GM18505 (cell line): ENCODE results near the gene OTOR.

Experiments used
- ATAC-seq: cut with Tn5 transposase; IDR thresholded peaks from one replicate; pipeline ENCODE4 v1.9.1; 2021; ENCODE audit not compliant: unreplicated experiment
- POLR2A ChIP-seq: IDR thresholded peaks from 4 replicates; pipeline ENCODE4 v1.6.1; 2011; ENCODE audit warnings: borderline replicate concordance; ENCODE audit not compliant: insufficient read depth, insufficient read length; ENCODE audit errors: extremely low read depth

Gene OTOR

GRCh38 chr20:16729565-16730460 is 18.3 kb upstream of the OTOR start, which contains the start of gene SNRPB2:
Gene SNRPB2 (plus strand): TSS chr20:16730026. CDS start chr20:16731703, 1,677 bp downstream.
- ATAC-seq = peak; percentile 99

DNA sequence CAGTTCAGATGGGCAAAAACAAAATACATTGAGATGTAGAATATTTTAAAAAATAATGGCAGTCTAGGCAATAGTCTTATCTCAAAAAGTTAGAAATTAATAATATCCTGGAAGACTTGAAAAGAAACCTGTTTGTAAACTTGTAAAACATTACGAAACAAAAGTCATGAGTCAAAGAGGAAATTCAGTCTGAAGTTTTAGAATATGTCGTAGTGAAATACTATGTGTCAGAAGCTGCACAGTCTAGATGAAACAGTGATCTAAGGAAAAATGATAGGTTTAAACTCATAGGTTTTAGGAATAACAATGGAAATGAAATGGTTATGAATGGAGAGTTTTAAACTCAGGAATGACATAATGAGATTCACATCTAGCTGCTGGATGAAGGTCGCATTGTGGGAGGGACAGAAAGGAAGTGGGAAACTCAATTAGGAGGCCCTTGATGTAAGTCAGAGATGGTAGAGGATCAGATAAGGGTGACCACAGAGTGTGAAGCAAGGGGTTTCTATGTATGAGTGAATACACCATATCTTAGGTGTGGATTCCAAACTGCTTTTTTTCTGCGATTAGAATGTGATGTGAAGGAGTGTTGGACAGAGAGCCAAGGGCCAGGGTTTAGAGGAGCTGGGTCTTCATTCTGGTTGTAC is 15.5 kb upstream of the OTOR start:
- no peak for TF ChIP-seq POLR2A
- ATAC-seq = no peak

More at GRCh38 chr20:16729565-16730460, 18.3 kb upstream of the OTOR start, which contains the start of gene SNRPB2:
- TF ChIP-seq POLR2A = peak; percentile 92

DNA sequence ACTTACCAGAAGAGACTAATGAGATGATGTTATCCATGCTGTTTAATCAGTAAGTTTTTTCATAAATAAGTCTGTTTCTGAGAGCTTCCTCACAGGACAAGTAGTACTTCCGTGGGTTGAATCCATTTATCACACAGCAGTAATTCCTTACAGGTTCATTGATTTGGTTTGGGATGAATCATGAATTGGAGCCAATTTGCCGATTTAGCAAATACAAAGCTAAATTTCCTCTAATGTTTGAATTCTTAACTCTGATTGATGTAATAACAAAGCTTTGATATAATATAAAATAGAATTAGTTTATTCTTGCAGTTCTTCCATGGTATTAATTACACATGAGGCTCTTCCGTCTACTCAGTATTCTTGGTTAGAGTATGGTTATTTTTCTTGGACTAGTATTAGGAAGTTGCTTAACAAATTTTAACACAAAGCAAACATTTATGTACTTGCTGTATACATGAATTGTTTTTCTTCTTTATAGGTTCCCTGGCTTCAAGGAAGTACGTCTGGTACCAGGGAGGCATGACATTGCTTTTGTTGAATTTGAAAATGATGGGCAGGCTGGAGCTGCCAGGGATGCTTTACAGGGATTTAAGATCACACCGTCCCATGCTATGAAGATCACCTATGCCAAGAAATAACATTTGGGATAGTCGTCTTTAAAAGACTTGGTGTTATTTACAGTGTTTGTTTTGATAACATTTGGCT is 7.6 kb upstream of the OTOR start:
- no peak for ATAC-seq
- no peak for TF ChIP-seq POLR2A

DNA sequence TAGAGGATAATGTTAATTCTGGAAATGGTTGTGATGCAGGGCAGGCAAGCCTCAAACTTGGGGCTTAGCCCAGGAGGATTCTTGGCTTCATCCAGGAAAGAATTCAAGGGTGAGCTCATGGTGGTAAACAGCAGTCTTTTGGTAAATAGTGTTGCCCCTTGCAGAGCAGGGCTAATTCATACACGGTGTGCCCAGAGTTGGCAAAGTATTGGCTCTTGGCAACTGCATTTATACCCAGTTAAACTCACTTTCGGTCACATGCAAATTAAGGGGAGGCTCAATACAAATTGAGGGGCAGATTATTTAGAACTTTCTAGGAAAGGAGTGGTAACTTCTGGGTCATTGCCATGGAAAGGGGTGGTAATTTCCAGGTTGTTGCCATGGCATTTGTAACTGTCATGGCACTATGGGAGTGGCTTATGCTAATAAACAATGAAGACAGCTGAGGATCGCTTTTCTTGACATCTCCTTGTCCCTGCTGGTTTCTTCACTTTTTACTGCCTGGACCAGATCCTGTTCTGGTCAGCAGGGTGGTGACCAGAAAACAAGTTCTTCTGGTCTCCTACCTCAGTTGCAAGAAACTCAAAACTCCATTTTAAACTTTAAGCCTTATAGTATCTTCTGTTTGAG is 3.9 kb upstream of the OTOR start:
- no peak for ATAC-seq
- no peak for TF ChIP-seq POLR2A

DNA sequence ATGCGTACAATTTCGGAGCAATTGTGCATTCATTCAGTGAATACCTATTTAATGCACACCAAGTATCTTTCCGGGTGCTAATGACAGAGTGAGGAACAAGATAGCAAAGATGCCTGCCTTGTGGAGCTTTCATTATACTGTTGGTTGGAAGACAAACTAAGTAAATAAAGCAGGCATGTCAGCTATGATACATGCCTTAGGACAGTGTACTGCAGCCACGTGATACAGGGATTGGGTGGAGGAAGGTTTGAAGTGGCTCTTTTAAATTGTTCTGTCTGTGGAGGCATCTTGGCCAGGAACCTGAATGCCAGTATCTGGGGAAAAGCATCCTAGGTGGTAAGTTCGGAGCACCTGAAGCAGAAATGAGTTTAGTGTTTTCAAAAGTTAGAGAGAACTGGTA is 3.0 kb upstream of the OTOR start:
- no peak for ATAC-seq
- TF ChIP-seq POLR2A = no peak

- TF ChIP-seq POLR2A = no peak
- ATAC-seq = no peak
These were observed 807 bp upstream of the OTOR start for GRCh38 chr20:16747291-16747811.

DNA sequence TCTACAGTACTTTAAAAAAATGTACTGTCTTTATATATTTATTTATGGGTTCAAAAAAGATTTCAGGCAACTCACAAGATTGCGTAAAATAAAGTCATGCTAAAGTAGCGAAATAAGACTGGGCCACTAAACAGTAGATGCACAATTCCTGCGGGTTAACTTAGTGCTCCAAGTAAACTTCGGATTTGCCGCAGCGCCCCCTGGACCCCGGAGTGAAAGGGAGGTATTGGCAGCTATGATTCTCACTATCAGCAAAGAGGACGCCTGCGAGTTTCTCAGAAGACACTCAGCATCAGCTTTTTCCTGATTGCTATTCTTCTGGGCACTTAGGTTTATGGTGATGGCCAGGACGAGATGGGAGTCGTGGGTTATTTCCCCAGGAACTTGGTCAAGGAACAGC is 1.4 kb downstream of the OTOR start:
- no peak for ATAC-seq
- no peak for TF ChIP-seq POLR2A

DNA sequence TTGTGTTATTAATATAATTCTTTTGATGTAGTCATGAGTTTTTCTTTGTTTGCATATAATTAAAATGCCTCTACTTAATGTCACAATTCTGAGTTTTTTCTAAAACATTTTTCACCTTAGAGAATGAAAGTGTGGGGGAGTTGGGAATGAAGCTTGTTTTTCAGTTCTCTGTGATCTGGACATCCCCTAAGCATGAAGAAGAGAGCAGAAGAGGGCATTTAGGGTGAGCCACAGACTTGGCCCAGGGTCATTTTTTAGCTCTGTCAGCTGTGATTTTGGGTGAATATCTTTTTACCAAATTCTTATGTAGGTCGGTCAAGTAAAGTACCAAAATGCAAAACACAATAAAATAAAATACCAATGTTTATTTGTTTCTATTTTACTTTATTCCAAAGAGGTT is 3.9 kb downstream of the OTOR start:
- no peak for ATAC-seq

GRCh38 chr20:16752901-16753300 is 4.7 kb downstream of the OTOR start:
- no peak for ATAC-seq
- TF ChIP-seq POLR2A = no peak

More for the DNA sequence above, 3.9 kb downstream of the OTOR start:
- no peak for TF ChIP-seq POLR2A

DNA sequence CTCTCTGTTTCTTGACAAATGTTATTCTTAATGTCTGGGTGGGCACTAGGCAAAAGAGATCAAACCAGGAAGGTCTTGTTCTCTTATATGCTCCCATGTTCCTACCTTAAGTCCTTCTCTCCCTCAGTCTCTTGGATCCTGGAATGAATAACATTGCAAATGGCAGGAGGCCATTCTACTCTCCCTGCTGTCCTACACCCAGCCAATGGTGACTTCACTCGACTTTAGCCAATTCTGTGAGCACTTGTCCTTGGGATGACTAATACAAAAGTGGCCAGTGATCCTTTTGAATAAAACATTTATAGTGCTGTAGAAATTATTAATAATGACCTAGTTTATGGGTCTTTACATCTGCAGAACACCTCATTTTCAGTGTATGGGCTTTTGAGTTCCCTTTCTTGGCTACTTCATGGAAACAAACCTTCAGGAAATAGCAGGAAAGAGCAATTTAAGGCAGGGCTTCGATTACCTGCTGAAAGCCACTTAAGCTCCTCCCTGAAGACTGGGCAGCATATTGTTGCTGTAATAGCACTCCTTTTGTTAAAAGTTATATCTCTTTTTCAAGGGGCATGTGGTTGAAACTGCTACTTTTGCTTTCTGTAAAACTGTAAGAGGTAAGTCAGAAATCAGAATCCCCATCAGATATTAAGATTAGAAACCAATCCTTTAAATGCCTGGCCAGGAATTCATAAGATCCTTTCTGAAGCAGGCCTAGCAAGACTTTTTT is 10.5 kb downstream of the OTOR start:
- TF ChIP-seq POLR2A = no peak
- ATAC-seq = peak; percentile 61

GRCh38 chr20:16759181-16759563 is 11.0 kb downstream of the OTOR start:
- TF ChIP-seq POLR2A = no peak
- ATAC-seq = no peak

DNA sequence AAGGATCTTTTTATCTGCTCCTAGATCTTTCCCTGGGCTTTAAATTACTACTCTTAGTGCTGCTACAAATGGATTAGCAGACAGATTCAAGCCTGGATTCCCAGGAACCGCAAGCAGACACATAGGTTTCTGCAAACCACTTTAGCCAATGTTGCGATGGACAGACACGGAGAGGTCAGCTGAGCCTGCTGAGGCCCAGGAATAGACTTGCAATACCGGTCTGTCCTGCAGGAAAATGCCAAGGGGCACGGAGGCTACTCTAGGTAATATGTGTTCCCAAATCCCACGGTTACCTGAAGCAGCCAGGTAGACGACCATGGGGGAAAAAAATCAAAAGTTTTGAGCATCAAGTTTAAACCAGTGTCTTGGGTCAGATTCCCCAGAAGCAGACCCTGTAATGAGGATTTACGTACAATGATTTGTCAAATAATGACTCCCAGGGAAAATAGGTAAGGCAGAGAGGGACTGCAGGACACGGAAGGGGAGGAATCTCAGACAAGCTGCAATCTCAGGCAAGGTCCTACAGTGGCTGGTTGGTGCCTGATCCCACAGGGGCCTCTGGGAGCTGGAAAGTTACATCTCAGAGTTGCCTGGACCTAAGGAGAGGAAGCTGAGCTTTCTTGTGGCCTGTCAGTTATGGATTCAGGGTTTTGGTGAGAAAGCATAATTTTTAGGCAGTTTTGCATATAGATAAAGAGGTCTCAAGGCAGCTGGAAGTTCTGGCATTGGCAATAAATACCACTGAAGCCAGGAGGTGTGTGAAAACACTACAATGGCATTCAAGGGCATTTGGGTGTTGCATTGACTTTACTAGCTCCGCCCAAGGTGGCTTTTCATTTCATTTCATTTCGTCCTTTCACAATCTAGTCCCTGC is 12.5 kb downstream of the OTOR start:
- no peak for ATAC-seq
- TF ChIP-seq POLR2A = no peak

DNA sequence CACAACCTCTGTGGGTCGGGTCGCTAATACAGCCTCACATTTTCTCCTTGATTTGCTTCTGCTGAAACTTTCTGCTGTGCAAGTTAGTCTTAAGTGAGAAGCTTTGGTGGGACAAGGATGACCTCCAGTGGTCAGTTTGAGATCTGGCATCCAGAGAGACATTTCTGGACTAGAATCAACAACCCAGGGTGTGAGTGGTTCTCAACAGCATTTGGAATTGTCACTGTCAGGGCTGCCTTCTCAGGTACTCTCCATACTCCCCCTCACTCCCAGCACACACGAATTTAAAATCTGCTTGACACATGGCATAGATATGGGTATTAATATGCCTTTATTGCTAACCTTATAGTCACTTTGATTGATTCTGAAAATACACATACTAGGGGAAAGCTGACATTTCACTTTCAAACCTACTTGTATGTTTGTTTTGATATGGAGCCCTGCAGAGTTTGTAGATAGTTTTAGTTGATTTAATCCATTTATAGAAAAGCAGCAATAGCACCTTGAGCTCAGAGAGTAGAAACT is 13.2 kb downstream of the OTOR start:
- no peak for ATAC-seq
- TF ChIP-seq POLR2A = no peak
